HepG2 (cell line): ENCODE measurements around the gene LENEP. TPM values are rescaled to one million over a fixed set of nuclear protein-coding genes. Genes with fewer than 3 reads are reported as not detected.

Source experiments
- CBFB ChIP-seq: sonication (generic); formaldehyde crosslinking; IDR thresholded peaks from 2 replicates; pipeline ENCODE4 v1.4.0; 2020; ENCODE audit warnings: missing genetic modification reagents
- CENPX ChIP-seq: sonication (generic); formaldehyde crosslinking; IDR thresholded peaks from 2 replicates; pipeline ENCODE4 v1.9.0; 2021; ENCODE audit warnings: mild to moderate bottlenecking, missing genetic modification reagents, moderate library complexity
- EEA1 ChIP-seq: sonication (generic); formaldehyde crosslinking; IDR thresholded peaks from 2 replicates; pipeline ENCODE4 v1.5.1; 2020; ENCODE audit warnings: mild to moderate bottlenecking, missing genetic modification reagents, borderline replicate concordance
- ETV5 ChIP-seq: IDR thresholded peaks from 2 replicates; pipeline ENCODE4 v1.6.1; 2018; ENCODE audit warnings: missing biosample characterization, missing genetic modification reagents, inconsistent platforms, borderline replicate concordance
- FOXA3 ChIP-seq: IDR thresholded peaks from 2 replicates; pipeline ENCODE4 v1.6.1; 2016; ENCODE audit warnings: missing genetic modification reagents, missing compliant biosample characterization
- FOXK2 ChIP-seq: fragments of 450-650 bp; IDR thresholded peaks from 2 replicates; pipeline ENCODE4 v1.6.1; 2016
- HNRNPL ChIP-seq: fragments of 200-400 bp; formaldehyde crosslinking; IDR thresholded peaks from 2 replicates; pipeline ENCODE4 v1.6.1; 2017; ENCODE audit warnings: mild to moderate bottlenecking, low read depth, low read length
- KAT7 ChIP-seq: IDR thresholded peaks from 2 replicates; pipeline ENCODE4 v1.6.1; 2018; ENCODE audit warnings: borderline replicate concordance, missing compliant biosample characterization
- MTERF4 ChIP-seq: sonication (generic); formaldehyde crosslinking; IDR thresholded peaks from 2 replicates; pipeline ENCODE4 v1.8.0; 2023; ENCODE audit warnings: mild to moderate bottlenecking, missing genetic modification reagents
- NCOA5 ChIP-seq: sonication (generic); formaldehyde crosslinking; IDR thresholded peaks from 2 replicates; pipeline ENCODE4 v1.4.0; 2020; ENCODE audit warnings: missing genetic modification reagents
- NR1H2 ChIP-seq: sonication (generic); formaldehyde crosslinking; IDR thresholded peaks from 2 replicates; pipeline ENCODE4 v1.8.1; 2022; ENCODE audit warnings: low read depth, missing genetic modification reagents, borderline replicate concordance
- RAD21 ChIP-seq: fragments of 450-650 bp; formaldehyde crosslinking; IDR thresholded peaks from 2 replicates; pipeline ENCODE4 v1.5.0; 2020; ENCODE audit warnings: mild to moderate bottlenecking
- SMAD1 ChIP-seq: sonication (generic); formaldehyde crosslinking; IDR thresholded peaks from 2 replicates; pipeline ENCODE4 v1.4.0; 2020; ENCODE audit warnings: missing genetic modification reagents, low read depth, mild to moderate bottlenecking, borderline replicate concordance
- SMARCE1 ChIP-seq: fragments of 450-650 bp; IDR thresholded peaks from 2 replicates; pipeline ENCODE4 v1.6.1; 2017; ENCODE audit warnings: borderline replicate concordance
- SRSF1 ChIP-seq: fragments of 200-400 bp; formaldehyde crosslinking; optimal IDR thresholded peaks from 2 replicates; pipeline ENCODE3; 2017; ENCODE audit warnings: mild to moderate bottlenecking, low read depth, low read length, moderate library complexity
- TGIF2 ChIP-seq: IDR thresholded peaks from 2 replicates; pipeline ENCODE4 v1.6.1; 2016; ENCODE audit warnings: control low read depth, missing compliant biosample characterization
- ZBTB21 ChIP-seq: sonication (generic); formaldehyde crosslinking; IDR thresholded peaks from 2 replicates; pipeline ENCODE4 v1.4.0; 2020; ENCODE audit warnings: missing genetic modification reagents
- ZFAT ChIP-seq: sonication (generic); formaldehyde crosslinking; conservative IDR thresholded peaks from 2 replicates; pipeline ENCODE4 v1.8.1; 2023; ENCODE audit warnings: missing genetic modification reagents, inconsistent platforms
- ZNF121 ChIP-seq: sonication (generic); formaldehyde crosslinking; IDR thresholded peaks from 2 replicates; pipeline ENCODE4 v1.5.0; 2020; ENCODE audit warnings: mild to moderate bottlenecking, missing genetic modification reagents
- ZNF34 ChIP-seq: sonication (generic); formaldehyde crosslinking; IDR thresholded peaks from 2 replicates; pipeline ENCODE4 v1.4.0; 2020; ENCODE audit warnings: mild to moderate bottlenecking, missing genetic modification reagents, borderline replicate concordance
- ZNF382 ChIP-seq: sonication (generic); formaldehyde crosslinking; IDR thresholded peaks from 2 replicates; pipeline ENCODE4 v1.5.0; 2020; ENCODE audit warnings: missing genetic modification reagents, mild to moderate bottlenecking, borderline replicate concordance
- ZNF557 ChIP-seq: sonication (generic); formaldehyde crosslinking; IDR thresholded peaks from 2 replicates; pipeline ENCODE4 v1.4.0; 2020; ENCODE audit warnings: missing genetic modification reagents
- ZNF589 ChIP-seq: sonication (generic); formaldehyde crosslinking; conservative IDR thresholded peaks from 2 replicates; pipeline ENCODE4 v1.8.0; 2022; ENCODE audit warnings: mild to moderate bottlenecking, moderate library complexity, missing genetic modification reagents
- ZNF709 ChIP-seq: sonication (generic); formaldehyde crosslinking; IDR thresholded peaks from 2 replicates; pipeline ENCODE4 v1.5.0; 2020; ENCODE audit warnings: mild to moderate bottlenecking, missing genetic modification reagents
- ZSCAN29 ChIP-seq: sonication (generic); formaldehyde crosslinking; conservative IDR thresholded peaks from 2 replicates; pipeline ENCODE4 v1.4.0; 2020; ENCODE audit warnings: mild to moderate bottlenecking, missing genetic modification reagents
- polyA plus RNA-seq, 8 experiments: library from polyadenylated mRNA; depleted of rRNA in 3 of 8; stranded (reverse) in 7 of 8; unstranded in 1 of 8; fragments of >200 nt; fragmentation: Illumina TruSeq in 4 of 8; extraction: Trizol in 4 of 8; gene quantifications; 2 replicates each; pipeline versions ENCODE4 v1.2.1 to v1.2.3, GENCODE V29; 2011 to 2016; ENCODE audit warnings: low read depth in 4 of 8, missing spikeins in 1 of 8, mixed read lengths in 1 of 8; ENCODE audit not compliant: insufficient read depth in 1 of 8
- total RNA-seq, 5 experiments: library from RNA; depleted of rRNA; stranded (reverse); fragments of >200 nt; fragmentation: Illumina TruSeq; extraction: Trizol; gene quantifications; 2 replicates each; pipeline ENCODE4 v1.2.3, GENCODE V29; 2016; ENCODE audit warnings: low read depth in 1 of 5

The LENEP gene
- total and polyA plus RNA-seq, 2 of the 13 experiments (the other 11 are each of a cell fraction or from before 2014, with no cell fraction given), result 0.29 TPM; not detected in 1

- peak; percentile 23; the same call in 1 of the 2 replicates for TF ChIP-seq MTERF4 (CRISPR knock-in tag)
- TF ChIP-seq TGIF2 (CRISPR knock-in tag), result peak; percentile 82
- TF ChIP-seq ZSCAN29, result peak; percentile 90
- no peak for TF ChIP-seq SMARCE1
- no peak for TF ChIP-seq NR1H2 (CRISPR knock-in tag)
- no peak for TF ChIP-seq CENPX (CRISPR knock-in tag)
- no peak for TF ChIP-seq KAT7 (CRISPR knock-in tag)
- no peak for TF ChIP-seq ZNF382 (CRISPR knock-in tag)
- no peak for TF ChIP-seq ZBTB21 (CRISPR knock-in tag)
- no peak for TF ChIP-seq SMAD1 (CRISPR knock-in tag)
- peak; percentile 38; the same call in 1 of the 2 replicates for TF ChIP-seq FOXA3 (CRISPR knock-in tag)
- TF ChIP-seq EEA1 (CRISPR knock-in tag), result no peak
- TF ChIP-seq ZFAT (CRISPR knock-in tag), result no peak
- 0 out of 2 replicates have a peak, but pooled peaks have one; percentile 32 for TF ChIP-seq FOXK2
- 0 out of 2 replicates have a peak, but pooled peaks have one; percentile 19 for TF ChIP-seq ZNF557 (CRISPR knock-in tag)
- TF ChIP-seq ZNF121 (CRISPR knock-in tag), result no peak
- TF ChIP-seq CBFB (CRISPR knock-in tag), result no peak
- TF ChIP-seq SRSF1, result peak; percentile 19
- TF ChIP-seq RAD21, result peak; percentile 30
- TF ChIP-seq ZNF34, result 0 out of 2 replicates have a peak, but pooled peaks have one; percentile 57
- no peak for TF ChIP-seq ETV5 (CRISPR knock-in tag)
- TF ChIP-seq ZNF589, result no peak
- 0 out of 2 replicates have a peak, but pooled peaks have one; percentile 40 for TF ChIP-seq ZNF709 (CRISPR knock-in tag)
- no peak for TF ChIP-seq NCOA5 (CRISPR knock-in tag)
- TF ChIP-seq HNRNPL, result no peak
These were observed 19.9 kb upstream of the LENEP start (continued) for GRCh38 chr1:154973344-154974101.
